ENCODE results near the gene CDH4.

CDH4 gene

DNA sequence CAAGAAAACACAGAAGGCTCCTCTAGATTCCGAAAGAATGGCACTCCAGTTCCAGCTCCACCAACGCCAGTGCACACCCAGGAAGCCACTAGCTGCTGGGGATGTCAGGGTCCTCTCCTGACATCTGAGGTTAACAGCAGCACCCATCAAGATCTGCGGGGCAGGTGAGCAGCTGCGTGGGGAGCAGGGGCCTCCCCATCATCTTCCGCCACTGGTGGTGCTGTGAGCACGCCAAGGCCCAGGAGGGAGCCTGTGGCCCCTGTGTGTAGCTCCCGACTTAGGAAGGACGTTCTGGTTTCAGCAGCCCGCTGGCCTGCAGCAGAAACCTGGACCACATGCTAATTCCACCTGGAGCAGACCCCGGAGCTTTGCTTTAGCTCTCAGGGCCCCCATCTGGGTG, 427.4 kb downstream of the CDH4 start:
- H3K4me3 ChIP-seq (ENCODE audit: low read length): no peak overlapping the region
- no peak for DNase-seq (ENCODE audit: low read depth)
- TF ChIP-seq CTCF (conservative IDR thresholded peaks at IDR 0.05; ENCODE audit: low read depth, low read length): no peak

DNA sequence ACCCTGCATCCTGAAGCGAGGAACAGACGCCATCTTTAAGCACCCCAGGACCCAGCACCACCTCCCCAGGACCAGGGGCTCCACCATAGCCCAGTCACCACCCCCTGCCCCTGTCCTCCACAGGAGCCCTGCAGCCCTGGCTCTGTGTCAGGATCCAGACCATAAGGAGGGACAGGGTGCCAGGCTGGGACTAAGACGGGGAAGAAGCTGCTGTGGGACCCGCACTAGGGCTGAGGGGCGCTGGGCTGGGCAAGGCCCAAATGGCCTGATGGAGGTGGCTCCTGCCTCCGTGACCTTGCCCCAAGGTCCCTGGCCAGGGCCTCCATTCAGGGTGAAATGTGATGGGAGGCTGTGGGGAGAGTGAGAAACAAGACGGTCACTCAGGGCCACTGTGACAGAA, 428.0 kb downstream of the CDH4 start:
- no peak for DNase-seq (ENCODE audit: low read depth)
- no peak overlapping the region for H3K4me3 ChIP-seq (ENCODE audit: low read length)
- no peak for TF ChIP-seq CTCF (conservative IDR thresholded peaks at IDR 0.05; ENCODE audit: low read depth, low read length)

- no peak for TF ChIP-seq CTCF (conservative IDR thresholded peaks at IDR 0.05; ENCODE audit: low read depth, low read length)
- no peak overlapping the region for H3K4me3 ChIP-seq (ENCODE audit: low read length)
- DNase-seq (ENCODE audit: low read depth): no peak
Measured at GRCh38 chr20:61682114-61682995, 430.3 kb downstream of the CDH4 start.

DNA sequence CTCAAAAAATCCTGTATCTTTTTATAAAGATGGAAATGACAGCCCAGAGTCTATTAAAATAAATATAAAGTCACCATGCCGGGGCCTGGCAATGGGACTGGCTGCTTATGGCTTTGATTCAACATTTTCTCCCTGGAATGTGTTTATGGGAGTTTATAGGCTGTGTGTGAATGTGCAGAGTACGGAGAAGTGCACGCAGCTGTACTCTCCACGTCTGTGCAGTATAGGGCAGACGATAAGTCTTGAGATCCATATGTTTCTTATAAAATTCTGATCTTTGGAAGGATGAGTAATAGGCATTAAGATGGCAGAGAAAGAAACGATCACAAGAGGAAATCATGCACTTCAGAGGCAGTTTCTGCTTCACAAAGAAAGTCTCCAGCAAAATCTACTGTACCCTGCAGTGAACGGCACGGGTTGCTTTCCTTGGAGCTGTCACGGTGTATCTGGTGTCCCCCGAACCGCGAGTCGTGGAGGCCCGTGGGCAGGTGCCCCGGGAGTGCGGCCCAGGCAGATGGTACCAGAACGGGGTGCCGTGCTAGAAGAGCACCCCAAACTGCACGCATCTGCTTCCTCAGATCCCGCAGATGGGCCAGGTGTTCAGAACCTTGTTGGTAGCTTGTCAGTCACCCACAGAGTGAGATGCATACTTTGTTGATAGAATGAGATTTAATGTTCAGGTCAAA, 431.1 kb downstream of the CDH4 start:
- TF ChIP-seq CTCF (conservative IDR thresholded peaks at IDR 0.05; ENCODE audit: low read depth, low read length): no peak
- no peak for DNase-seq (ENCODE audit: low read depth)
- H3K4me3 ChIP-seq (ENCODE audit: low read length): no peak overlapping the region

DNA sequence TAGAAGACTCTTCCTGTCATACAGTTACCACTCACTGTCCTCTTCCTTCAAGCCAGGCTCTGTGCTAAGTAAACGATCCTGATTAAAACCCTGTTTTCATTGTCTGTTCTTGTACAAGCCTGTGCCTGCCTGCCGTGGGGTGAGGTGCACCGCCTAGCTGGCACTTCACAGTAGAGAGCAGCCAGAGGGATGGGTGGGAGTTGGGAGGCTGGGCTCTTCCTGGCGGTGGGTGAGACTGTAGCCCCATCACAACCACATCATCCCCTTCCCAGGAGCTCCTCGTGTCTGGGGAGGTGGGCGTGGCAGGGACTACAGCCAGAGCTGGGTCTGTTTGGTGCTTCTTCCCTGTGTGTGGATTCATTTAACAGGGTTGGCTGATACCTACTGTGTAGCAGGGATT, 431.7 kb downstream of the CDH4 start:
- TF ChIP-seq CTCF (conservative IDR thresholded peaks at IDR 0.05; ENCODE audit: low read depth, low read length): no peak
- no peak overlapping the region for H3K4me3 ChIP-seq (ENCODE audit: low read length)

DNA sequence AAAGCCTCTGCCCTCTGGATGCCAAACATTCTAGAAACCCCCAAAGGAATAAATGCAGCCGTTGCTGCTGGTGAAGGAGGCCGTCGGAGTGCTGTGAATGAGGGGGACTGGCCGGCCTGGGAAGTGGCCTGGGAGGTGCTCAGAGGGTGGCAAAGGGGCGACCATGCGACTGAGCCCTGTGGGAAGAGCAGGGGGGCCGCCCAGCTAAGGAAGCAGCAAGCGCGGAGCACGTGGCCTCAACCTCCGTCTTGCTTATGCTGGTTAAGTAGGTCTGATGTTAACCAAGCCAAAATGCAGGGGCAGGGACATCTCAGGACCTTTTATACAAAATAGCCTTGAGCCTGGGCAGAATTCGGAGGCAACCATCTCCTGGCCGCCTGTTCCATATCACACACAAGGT, 432.1 kb downstream of the CDH4 start:
- H3K4me3 ChIP-seq (ENCODE audit: low read length): no peak overlapping the region
- no peak for TF ChIP-seq CTCF (conservative IDR thresholded peaks at IDR 0.05; ENCODE audit: low read depth, low read length)

More for the DNA sequence above, 431.7 kb downstream of the CDH4 start:
- no peak for DNase-seq (ENCODE audit: low read depth)

More for the DNA sequence above, 432.1 kb downstream of the CDH4 start:
- DNase-seq (ENCODE audit: low read depth): no peak
